Measurements from ENCODE around the gene DYNC1I1. TPM values are rescaled to one million over a fixed set of nuclear protein-coding genes. Genes with fewer than 3 reads are reported as not detected.

The DYNC1I1 gene
- polyA plus RNA-seq, 1 donor from 2014 or later: 28.9 TPM

DNA sequence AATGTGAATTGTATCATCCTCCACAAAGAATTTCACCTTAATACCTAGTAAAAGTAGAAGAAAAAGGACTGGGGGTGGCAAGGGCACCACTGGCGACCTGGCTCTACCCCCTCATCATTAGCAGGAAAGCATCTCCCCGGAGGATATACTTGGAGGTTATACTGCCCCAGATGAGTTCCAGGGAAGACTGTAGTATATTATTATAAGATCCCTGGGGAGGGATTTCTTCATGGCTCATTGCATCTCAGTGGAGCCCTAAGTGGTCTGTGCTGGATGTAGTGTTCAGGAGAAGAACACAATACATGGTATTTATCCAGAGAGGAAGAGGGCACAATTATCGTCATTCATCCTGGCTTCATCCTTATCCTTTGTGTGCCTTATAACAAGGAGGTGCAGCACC is 14.2 kb upstream of the DYNC1I1 start:
- Histone ChIP-seq H3K79me2 (replicated peaks; ENCODE audit: insufficient read depth, low read length) (no peaks in the 10 kb centered on the region), H3K9me3 (ENCODE audit: low read length) (no peaks in the 10 kb centered on the region), H3K4me2 (ENCODE audit: low read length) (no peak overlapping the region), H3K9me2 (ENCODE audit: insufficient read depth, low read length) (no peaks in the 10 kb centered on the region), H4K20me1 (ENCODE audit: insufficient read depth) (no peaks in the 10 kb centered on the region), H3K27me3 (ENCODE audit: insufficient read depth, low read depth, low read length) (no peaks in the 10 kb centered on the region), H2AFZ (ENCODE audit: low read depth, low read length) (no peak overlapping the region), H3K9ac (ENCODE audit: low read length) (no peak overlapping the region), H3K4me3 (ENCODE audit: low read length) (no peak overlapping the region), H3K27ac (ENCODE audit: low read length) (no peak overlapping the region), H3F3A (ENCODE audit: insufficient read depth, low read length, poor library complexity, severe bottlenecking) (no peaks in the 10 kb centered on the region), H3K36me3 (ENCODE audit: insufficient read depth, low read length) (no peaks in the 10 kb centered on the region)
- TF ChIP-seq POLR2AphosphoS5 (IDR thresholded peaks at IDR 0.05): peak; percentile 57
- TF ChIP-seq EP300 (conservative IDR thresholded peaks at IDR 0.05; ENCODE audit: poor library complexity, severe bottlenecking): no peak

GRCh38 chr7:95766086-95766485 is 6.3 kb upstream of the DYNC1I1 start:
- Histone ChIP-seq H3K4me3 (ENCODE audit: low read length) (no peak overlapping the region), H3K79me2 (replicated peaks; ENCODE audit: insufficient read depth, low read length) (no peaks in the 10 kb centered on the region), H3K4me2 (ENCODE audit: low read length) (no peak overlapping the region), H3K9me2 (ENCODE audit: insufficient read depth, low read length) (no peaks in the 10 kb centered on the region), H3K27ac (ENCODE audit: low read length) (no peak overlapping the region), H3F3A (ENCODE audit: insufficient read depth, low read length, poor library complexity, severe bottlenecking) (no peaks in the 10 kb centered on the region), H4K20me1 (ENCODE audit: insufficient read depth) (no peaks in the 10 kb centered on the region), H2AFZ (ENCODE audit: low read depth, low read length) (no peak overlapping the region), H3K27me3 (ENCODE audit: insufficient read depth, low read depth, low read length) (no peaks in the 10 kb centered on the region), H3K9ac (ENCODE audit: low read length) (no peak overlapping the region), H3K9me3 (ENCODE audit: low read length) (no peaks in the 10 kb centered on the region), H3K36me3 (ENCODE audit: insufficient read depth, low read length) (no peaks in the 10 kb centered on the region)
- TF ChIP-seq REST (IDR thresholded peaks at IDR 0.05; ENCODE audit: borderline replicate concordance): no peak

GRCh38 chr7:95766657-95767056 is 5.7 kb upstream of the DYNC1I1 start:
- Histone ChIP-seq H3K36me3 (ENCODE audit: insufficient read depth, low read length) (no peaks in the 10 kb centered on the region), H3K79me2 (replicated peaks; ENCODE audit: insufficient read depth, low read length) (no peaks in the 10 kb centered on the region), H3K9ac (ENCODE audit: low read length) (no peak overlapping the region), H3K4me2 (ENCODE audit: low read length) (no peak overlapping the region), H4K20me1 (ENCODE audit: insufficient read depth) (no peaks in the 10 kb centered on the region), H3K9me3 (ENCODE audit: low read length) (no peaks in the 10 kb centered on the region), H3K4me3 (ENCODE audit: low read length) (no peak overlapping the region), H3K27ac (ENCODE audit: low read length) (no peak overlapping the region), H3K27me3 (ENCODE audit: insufficient read depth, low read depth, low read length) (no peaks in the 10 kb centered on the region), H3F3A (ENCODE audit: insufficient read depth, low read length, poor library complexity, severe bottlenecking) (no peaks in the 10 kb centered on the region), H2AFZ (ENCODE audit: low read depth, low read length) (no peak overlapping the region), H3K9me2 (ENCODE audit: insufficient read depth, low read length) (no peaks in the 10 kb centered on the region)
- TF ChIP-seq SMC3 (conservative IDR thresholded peaks at IDR 0.05; ENCODE audit: poor library complexity): no peak
- TF ChIP-seq EP300 (conservative IDR thresholded peaks at IDR 0.05; ENCODE audit: poor library complexity, severe bottlenecking): no peak
- no peak for TF ChIP-seq MXI1 (conservative IDR thresholded peaks at IDR 0.05; ENCODE audit: poor library complexity, severe bottlenecking)
- TF ChIP-seq RAD21 (conservative IDR thresholded peaks at IDR 0.05): no peak
- no peak for TF ChIP-seq EZH2 (IDR thresholded peaks at IDR 0.05; ENCODE audit: borderline replicate concordance, insufficient read depth, low read length, poor library complexity, severe bottlenecking)
- no peak for TF ChIP-seq POLR2AphosphoS5 (IDR thresholded peaks at IDR 0.05)
- no peak for TF ChIP-seq REST (IDR thresholded peaks at IDR 0.05; ENCODE audit: borderline replicate concordance)
- no peak for TF ChIP-seq CTCF (IDR thresholded peaks at IDR 0.05; ENCODE audit: poor library complexity, severe bottlenecking)
- TF ChIP-seq TAF1 (IDR thresholded peaks at IDR 0.05; ENCODE audit: low read depth): no peak

All from neural cell (in vitro differentiated cells).